Esophagus squamous epithelium (tissue), 5 donors: ENCODE data around the gene EXOSC5. TPM values are rescaled to one million over a fixed set of nuclear protein-coding genes. Genes with fewer than 3 reads are reported as not detected.

Source experiments
- DNase-seq: peaks from one replicate; lab custom pipeline; 2025; lab: John Stamatoyannopoulos, UW
- H3K27ac ChIP-seq, 4 donors: fragments of 200-600 bp; sonication (generic); one replicate each; pipeline ENCODE4 v1.5.1; 2016 to 2019; ENCODE audit warnings: mild to moderate bottlenecking in 1 of 4
- H3K27me3 ChIP-seq, 4 donors: fragments of 200-600 bp; sonication (generic); 1 replicate in 3 of 4; 2 replicates in 1 of 4; pipeline versions ENCODE4 v1.5.1 to v1.6.0; 2017 to 2021; ENCODE audit warnings: antibody characterized with exemption in 1 of 4
- H3K36me3 ChIP-seq, 3 donors: fragments of 200-600 bp; sonication (generic); one replicate each; pipeline ENCODE4 v1.5.1; 2016 to 2019
- H3K4me1 ChIP-seq, 3 donors: fragments of 200-600 bp; sonication (generic); one replicate each; pipeline ENCODE4 v1.5.1; 2017 to 2019
- H3K4me3 ChIP-seq, 4 donors: fragments of 200-600 bp; sonication (generic); 1 replicate in 3 of 4; 2 replicates in 1 of 4; pipeline ENCODE4 v1.5.1; 2016 to 2019; ENCODE audit warnings: mild to moderate bottlenecking in 2 of 4, moderate library complexity in 1 of 4
- H3K9me3 ChIP-seq, 3 donors: fragments of 200-600 bp; sonication (generic); one replicate each; pipeline ENCODE4 v1.5.1; 2016 to 2019
- CTCF ChIP-seq, 6 experiments: fragments of 450-650 bp in 4 of 6; fragments of 200-600 bp in 2 of 6; sonication (generic) in 2 of 6; IDR thresholded peaks; one replicate each; pipeline ENCODE4 v1.5.1; 2016 to 2019; ENCODE audit warnings: antibody characterized with exemption in 6 of 6, mild to moderate bottlenecking in 4 of 6, moderate library complexity in 4 of 6
- POLR2A ChIP-seq, 4 donors: fragments of 450-650 bp; IDR thresholded peaks; one replicate each; pipeline ENCODE4 v1.6.1; 2017; ENCODE audit warnings: antibody characterized with exemption in 4 of 4, mild to moderate bottlenecking in 4 of 4, moderate library complexity in 3 of 4
- WGBS, 2 donors: methylation state at CpG; one replicate each; pipeline ENCODE4 v1.1.5; 2018; 5-methylcytosine and 5-hydroxymethylcytosine counted together
- intact Hi-C: fragments of 100-400 bp; cut with DNase I; formaldehyde crosslinking; loops from one replicate; pipeline ENCODE4 v1.15.0; 2022
- total RNA-seq, 4 donors: library from RNA; depleted of rRNA; stranded (reverse); fragments of >200 nt; gene quantifications; one replicate each; pipeline ENCODE4 v1.1.0, GENCODE V29; 2016
- donor health status: DM: yes; HTN: yes; CAD: no.

EXOSC5 gene
- total RNA-seq, 4 donors from 2014 or later: 22.4 to 37.0 (median 28.6) TPM

- TF ChIP-seq POLR2A (IDR thresholded peaks at IDR 0.05) (no peak), CTCF (IDR thresholded peaks at IDR 0.05) (no peak)
- peaks cover 31 to 100% (median 48%) of the 10 kb centered on the region in 3 donors for H3K4me1 ChIP-seq
- DNase-seq: no peak
- H3K27ac ChIP-seq: peak overlapping the region in 3 of 4 donors; percentile 21 to 96 (median 93)
- no peaks in the 10 kb centered on the region for H3K9me3 ChIP-seq
- 44 to 54% methylated on average over 3 to 4 of the region's 4 CpGs for WGBS, 2 donors
- intact Hi-C loops: no loop called here
- no peaks in the 10 kb centered on the region for H3K27me3 ChIP-seq
- H3K36me3 ChIP-seq: peaks cover 0 to 34% (median 4%) of the 10 kb centered on the region in 3 donors
- no peak overlapping the region for H3K4me3 ChIP-seq
These were observed 10.1 kb upstream of the EXOSC5 start for GRCh38 chr19:41407271-41407670.

GRCh38 chr19:41405776-41406175 is 8.6 kb upstream of the EXOSC5 start:
- TF ChIP-seq POLR2A (IDR thresholded peaks at IDR 0.05) (no peak), CTCF (IDR thresholded peaks at IDR 0.05) (no peak)
- peaks cover 19 to 100% (median 43%) of the 10 kb centered on the region in 3 donors for H3K4me1 ChIP-seq
- peak overlapping the region; percentile 67 to 96 (median 84) for H3K27ac ChIP-seq
- no peaks in the 10 kb centered on the region for H3K9me3 ChIP-seq
- H3K27me3 ChIP-seq: no peaks in the 10 kb centered on the region
- peaks cover 0 to 34% (median 4%) of the 10 kb centered on the region in 3 donors for H3K36me3 ChIP-seq
- no peak overlapping the region for H3K4me3 ChIP-seq
- intact Hi-C loops: no loop called here
- 90 to 100% methylated on average over 2 to 4 of the region's 6 CpGs for WGBS, 2 donors
- no peak for DNase-seq

- peaks cover 0 to 38% (median 0%) of the 10 kb centered on the region in 3 donors for H3K36me3 ChIP-seq
- no peak for DNase-seq
- H3K4me1 ChIP-seq: peaks cover 21 to 99% (median 40%) of the 10 kb centered on the region in 3 donors
- TF ChIP-seq CTCF (IDR thresholded peaks at IDR 0.05): no peak
- TF ChIP-seq POLR2A (IDR thresholded peaks at IDR 0.05): no peak
- intact Hi-C loops: no loop called here
- H3K9me3 ChIP-seq: no peaks in the 10 kb centered on the region
- H3K4me3 ChIP-seq: no peak overlapping the region
- 60 to 65% methylated on average over 10 to 12 of the region's 12 CpGs for WGBS, 2 donors
- H3K27ac ChIP-seq: peak overlapping the region in 3 of 4 donors; percentile 75 to 96 (median 80)
- H3K27me3 ChIP-seq: no peaks in the 10 kb centered on the region
These were observed 6.2 kb upstream of the EXOSC5 start for GRCh38 chr19:41403181-41403970.

- Histone ChIP-seq H3K36me3 (peaks cover 0 to 35% (median 0%) of the 10 kb centered on the region in 3 donors), H3K4me1 (peaks cover 27 to 90% (median 41%) of the 10 kb centered on the region in 3 donors), H3K27ac (peak overlapping the region; percentile 68 to 96 (median 74)), H3K4me3 (no peak overlapping the region), H3K9me3 (no peaks in the 10 kb centered on the region), H3K27me3 (no peaks in the 10 kb centered on the region)
- DNase-seq: no peak
- TF ChIP-seq CTCF (IDR thresholded peaks at IDR 0.05): no peak
- TF ChIP-seq POLR2A (IDR thresholded peaks at IDR 0.05): no peak
- 61 to 77% methylated on average over 3 of the region's 3 CpGs for WGBS, 2 donors
- intact Hi-C loops: no loop called here
These were observed 4.9 kb upstream of the EXOSC5 start for GRCh38 chr19:41402010-41402409.

- Histone ChIP-seq H3K9me3 (no peaks in the 10 kb centered on the region), H3K36me3 (peaks cover 0 to 35% (median 0%) of the 10 kb centered on the region in 3 donors), H3K27me3 (no peaks in the 10 kb centered on the region), H3K4me3 (no peak overlapping the region), H3K27ac (peak overlapping the region; percentile 68 to 96 (median 74)), H3K4me1 (peaks cover 26 to 90% (median 45%) of the 10 kb centered on the region in 3 donors)
- 66 to 73% methylated on average over 3 to 4 of the region's 4 CpGs for WGBS, 2 donors
- no peak for TF ChIP-seq POLR2A (IDR thresholded peaks at IDR 0.05)
- TF ChIP-seq CTCF (IDR thresholded peaks at IDR 0.05): no peak
- intact Hi-C loops: no loop called here
- no peak for DNase-seq
These were observed 4.3 kb upstream of the EXOSC5 start for GRCh38 chr19:41401483-41401882.
